ENCODE measurements around the gene ADAMTS20. TPM values are rescaled to one million over a fixed set of nuclear protein-coding genes. Genes with fewer than 3 reads are reported as not detected.

Gene ADAMTS20
- total RNA-seq, 1 donor from 2014 or later, result 2.1 TPM

- H3K4me3 Mint-ChIP-seq, result no peak overlapping the region
- no peak for TF ChIP-seq CTCF (IDR thresholded peaks at IDR 0.05; ENCODE audit: unreplicated experiment)
- H3K27ac Mint-ChIP-seq, result no peak overlapping the region
- H3K36me3 Mint-ChIP-seq, result no peaks in the 10 kb centered on the region
- H3K4me1 Mint-ChIP-seq, result no peaks in the 10 kb centered on the region
- DNase-seq (ENCODE audit: low spot score in 2 of 2, unreplicated experiment in 2 of 2), result no peak
- peaks cover 8% of the 10 kb centered on the region for H3K9me3 Mint-ChIP-seq
- peaks cover 6% of the 10 kb centered on the region for H3K27me3 Mint-ChIP-seq (ENCODE audit: low read depth)
Measured at GRCh38 chr12:43585676-43586075, 33.7 kb upstream of the ADAMTS20 start.

- no peak overlapping the region for H3K27ac Mint-ChIP-seq
- peaks cover 30% of the 10 kb centered on the region for H3K4me1 Mint-ChIP-seq
- peaks cover 8% of the 10 kb centered on the region for H3K27me3 Mint-ChIP-seq (ENCODE audit: low read depth)
- DNase-seq (ENCODE audit: low spot score in 2 of 2, unreplicated experiment in 2 of 2), result no peak
- no peak overlapping the region for H3K4me3 Mint-ChIP-seq
- H3K36me3 Mint-ChIP-seq, result no peaks in the 10 kb centered on the region
- no peak for TF ChIP-seq CTCF (IDR thresholded peaks at IDR 0.05; ENCODE audit: unreplicated experiment)
- H3K9me3 Mint-ChIP-seq, result peaks cover 8% of the 10 kb centered on the region
Measured at GRCh38 chr12:43580601-43581000, 28.6 kb upstream of the ADAMTS20 start.

GRCh38 chr12:43579206-43579605 lies 27.2 kb upstream of the ADAMTS20 start:
- peaks cover 30% of the 10 kb centered on the region for H3K4me1 Mint-ChIP-seq
- no peak for TF ChIP-seq CTCF (IDR thresholded peaks at IDR 0.05; ENCODE audit: unreplicated experiment)
- H3K27ac Mint-ChIP-seq, result peak overlapping the region; percentile 83
- peaks cover 8% of the 10 kb centered on the region for H3K9me3 Mint-ChIP-seq
- H3K4me3 Mint-ChIP-seq, result no peak overlapping the region
- peaks cover 9% of the 10 kb centered on the region for H3K27me3 Mint-ChIP-seq (ENCODE audit: low read depth)
- DNase-seq (ENCODE audit: low spot score in 2 of 2, unreplicated experiment in 2 of 2), result no peak
- no peaks in the 10 kb centered on the region for H3K36me3 Mint-ChIP-seq

GRCh38 chr12:43578782-43579181 lies 26.8 kb upstream of the ADAMTS20 start:
- Mint-ChIP-seq H3K36me3 (no peaks in the 10 kb centered on the region), H3K4me1 (peaks cover 30% of the 10 kb centered on the region), H3K27ac (peak overlapping the region; percentile 83), H3K9me3 (peaks cover 8% of the 10 kb centered on the region), H3K27me3 (ENCODE audit: low read depth) (peaks cover 9% of the 10 kb centered on the region), H3K4me3 (peak overlapping the region; percentile 19)
- no peak for DNase-seq (ENCODE audit: low spot score in 2 of 2, unreplicated experiment in 2 of 2)
- TF ChIP-seq CTCF (IDR thresholded peaks at IDR 0.05; ENCODE audit: unreplicated experiment), result no peak

- TF ChIP-seq CTCF (IDR thresholded peaks at IDR 0.05; ENCODE audit: unreplicated experiment), result no peak
- H3K9me3 Mint-ChIP-seq, result peaks cover 17% of the 10 kb centered on the region
- no peak for DNase-seq (ENCODE audit: low spot score in 2 of 2, unreplicated experiment in 2 of 2)
- no peak overlapping the region for H3K4me3 Mint-ChIP-seq
- no peak overlapping the region for H3K27ac Mint-ChIP-seq
- H3K36me3 Mint-ChIP-seq, result no peaks in the 10 kb centered on the region
- H3K27me3 Mint-ChIP-seq (ENCODE audit: low read depth), result peaks cover 9% of the 10 kb centered on the region
- peaks cover 30% of the 10 kb centered on the region for H3K4me1 Mint-ChIP-seq
Measured at GRCh38 chr12:43577381-43577780, 25.4 kb upstream of the ADAMTS20 start.

GRCh38 chr12:43576162-43576561 lies 24.2 kb upstream of the ADAMTS20 start:
- TF ChIP-seq CTCF (IDR thresholded peaks at IDR 0.05; ENCODE audit: unreplicated experiment), result no peak
- Mint-ChIP-seq H3K27ac (no peak overlapping the region), H3K27me3 (ENCODE audit: low read depth) (peaks cover 3% of the 10 kb centered on the region), H3K9me3 (peaks cover 13% of the 10 kb centered on the region), H3K36me3 (no peaks in the 10 kb centered on the region), H3K4me1 (peaks cover 30% of the 10 kb centered on the region), H3K4me3 (no peak overlapping the region)
- DNase-seq (ENCODE audit: low spot score in 2 of 2, unreplicated experiment in 2 of 2), result no peak
